Head of caudate nucleus (tissue), 42 donors: ENCODE data around the gene ANKRD2.
"Not testable (repeated sequence)": the region's sequence is repeated elsewhere in the genome, so short reads cannot be mapped to it uniquely, and the experiment has no call there.

Experiments
- DNase-seq, 42 donors: peaks; one replicate each; pipeline versions ENCODE4 v3.0.0 to v3.0.0-alpha.2; 2020 to 2021; ENCODE audit warnings: mixed read lengths in 7 of 42
- intact Hi-C: fragments of 100-400 bp; cut with DNase I; formaldehyde crosslinking; loops from one replicate; pipeline ENCODE4 v1.15.0; 2022

Gene ANKRD2

DNA sequence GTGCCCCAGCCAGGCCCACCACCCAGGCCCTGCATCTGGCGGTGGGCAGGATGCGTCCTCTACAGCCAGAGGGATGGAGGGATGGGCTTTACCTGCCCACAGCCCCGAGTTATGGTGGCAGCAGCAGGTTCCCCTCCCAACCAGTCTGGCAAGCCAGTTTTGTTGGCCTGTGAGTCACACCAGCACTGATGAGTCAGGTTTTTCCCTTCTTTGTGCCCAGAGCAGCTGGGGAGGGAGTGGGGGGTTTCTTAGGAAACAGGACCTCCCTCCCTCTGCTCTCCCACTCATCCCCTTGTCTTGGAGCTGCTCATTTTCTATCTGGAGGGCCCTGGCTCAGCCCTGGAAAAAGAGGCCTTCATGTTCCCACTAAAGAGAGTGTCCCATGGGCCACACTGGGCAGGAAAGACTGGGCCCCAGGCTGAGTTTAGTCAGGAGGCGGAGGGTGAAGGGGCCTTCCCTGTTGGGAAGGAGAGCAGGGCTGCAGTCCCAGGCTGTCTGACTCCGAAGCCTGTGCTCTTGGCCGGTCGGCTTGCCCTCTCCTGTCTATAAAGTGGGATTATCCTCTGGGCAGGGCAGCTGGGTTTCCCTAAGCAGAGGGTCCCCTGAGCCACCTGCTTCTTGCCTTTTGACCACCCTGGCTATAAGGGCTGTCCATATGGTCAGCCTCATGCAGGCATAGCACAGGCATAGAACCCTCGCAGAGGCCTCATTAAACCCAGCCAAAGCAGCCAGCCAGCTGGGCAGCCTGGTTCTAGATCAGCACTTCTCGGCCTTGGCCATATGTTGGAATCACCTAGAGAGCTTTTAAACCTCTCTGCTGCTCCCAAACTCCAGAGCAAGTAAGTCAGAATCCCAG is 30.2 kb upstream of the ANKRD2 start:
- peak in 41 of 42 donors; percentile 32 to 94 (median 70) for DNase-seq

DNA sequence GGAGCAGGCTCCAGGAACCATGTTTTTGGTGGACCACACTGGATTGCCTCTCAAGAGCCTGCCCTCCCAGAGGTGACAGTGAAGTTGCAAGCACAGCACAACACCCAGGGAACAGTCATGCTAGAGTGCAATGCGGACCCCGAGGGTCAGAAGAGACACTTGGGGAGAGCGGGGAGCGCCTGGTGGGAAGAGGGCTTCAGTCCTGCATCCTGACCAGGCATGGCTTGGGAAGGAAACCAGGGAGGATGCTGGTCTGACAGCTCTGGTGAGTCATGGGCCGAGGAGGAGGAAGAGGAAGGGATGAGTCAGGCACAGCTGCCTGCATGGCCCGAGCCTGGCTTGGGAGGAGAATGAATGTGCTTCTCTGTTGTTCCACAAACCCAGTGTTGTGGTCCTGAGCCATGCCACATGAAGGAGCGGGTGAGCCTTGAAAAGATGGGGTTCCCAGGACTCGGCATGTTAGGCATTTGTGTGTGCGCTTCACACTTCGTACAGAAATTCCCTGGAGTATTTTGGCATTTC is 29.5 kb upstream of the ANKRD2 start:
- DNase-seq, result peak; percentile 73 to 98 (median 89)
- intact Hi-C loops, result no loop called here

More for the DNA sequence above, 30.2 kb upstream of the ANKRD2 start:
- intact Hi-C loops, result no loop called here

DNA sequence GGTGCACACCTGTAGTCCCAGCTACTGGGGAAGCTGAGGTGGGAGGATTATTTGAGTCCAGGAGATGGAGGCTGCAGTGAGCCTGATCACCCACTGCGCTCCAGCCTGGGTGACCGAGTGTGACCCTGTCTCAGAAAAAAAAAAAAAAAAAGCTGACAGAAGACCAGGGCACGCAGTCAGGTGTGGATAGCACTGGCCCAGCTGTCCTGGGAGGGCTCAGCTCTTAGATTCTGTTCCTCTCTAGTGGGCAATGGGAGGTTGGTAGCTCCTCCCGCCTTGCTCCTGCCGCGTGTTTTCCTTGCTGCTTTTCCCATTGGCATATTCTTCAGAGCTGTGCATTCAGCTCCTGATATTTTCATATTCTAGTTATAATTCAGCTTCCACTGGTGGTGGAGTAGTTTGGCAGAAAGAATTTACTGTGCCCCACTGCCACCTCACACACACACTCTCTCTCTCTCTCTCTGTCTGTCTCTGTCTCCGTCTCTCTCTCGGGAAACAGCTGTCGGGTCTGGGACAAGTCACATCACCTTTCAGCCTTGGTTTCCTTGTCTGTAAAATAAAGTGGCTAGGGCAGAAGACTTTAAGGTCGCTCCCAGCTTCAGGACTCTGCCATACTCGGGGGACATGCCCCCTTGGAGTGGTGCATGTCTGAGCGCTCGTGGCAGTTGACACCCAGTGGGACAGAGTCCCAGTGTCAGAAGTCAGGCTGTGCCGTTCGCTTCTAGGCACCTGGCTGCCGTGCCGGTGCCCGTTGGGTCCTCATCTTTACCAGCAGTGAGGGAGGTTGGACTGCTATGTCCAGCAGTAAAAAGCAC is 25.9 kb upstream of the ANKRD2 start:
- intact Hi-C loops, result no loop called here
- DNase-seq, result peak in 1 of 42 donors; percentile 25

DNA sequence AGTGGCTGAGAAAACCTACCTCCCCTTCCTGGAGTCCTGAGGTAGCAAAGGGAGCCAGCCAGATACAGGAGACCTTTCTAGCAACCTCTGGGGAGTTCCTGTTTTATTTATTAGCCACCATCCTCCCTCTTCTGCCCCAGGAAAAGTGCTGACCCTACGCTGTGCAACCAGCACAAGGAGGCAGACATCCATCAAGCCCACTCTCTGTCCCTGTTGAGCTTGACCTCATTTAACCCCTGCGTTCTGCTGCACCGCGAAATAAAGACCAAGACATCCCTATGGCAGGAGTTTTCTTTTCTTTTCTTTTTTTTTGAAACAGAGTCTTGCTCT is 25.3 kb upstream of the ANKRD2 start:
- intact Hi-C loops, result no loop called here
- no peak for DNase-seq

DNA sequence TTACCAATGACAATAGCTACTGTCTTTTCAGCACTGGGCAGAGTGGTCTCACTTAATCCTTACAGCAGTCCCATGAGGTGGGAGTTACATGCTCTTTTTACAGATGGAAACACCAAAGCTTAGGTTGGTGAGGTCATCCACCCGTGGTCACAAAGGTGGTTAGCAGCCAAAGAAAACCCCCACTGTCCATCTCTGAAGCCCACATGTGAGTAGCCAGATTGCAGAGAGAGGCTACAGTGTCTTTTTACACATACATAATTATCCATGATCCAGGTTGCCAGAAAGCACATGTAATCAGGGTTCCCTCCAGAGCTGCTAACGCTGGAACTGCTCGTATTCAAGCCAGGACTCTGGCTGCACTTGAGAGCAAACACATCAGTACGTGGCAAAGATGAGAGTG is 24.6 kb upstream of the ANKRD2 start:
- no peak for DNase-seq
- intact Hi-C loops, result no loop called here

DNA sequence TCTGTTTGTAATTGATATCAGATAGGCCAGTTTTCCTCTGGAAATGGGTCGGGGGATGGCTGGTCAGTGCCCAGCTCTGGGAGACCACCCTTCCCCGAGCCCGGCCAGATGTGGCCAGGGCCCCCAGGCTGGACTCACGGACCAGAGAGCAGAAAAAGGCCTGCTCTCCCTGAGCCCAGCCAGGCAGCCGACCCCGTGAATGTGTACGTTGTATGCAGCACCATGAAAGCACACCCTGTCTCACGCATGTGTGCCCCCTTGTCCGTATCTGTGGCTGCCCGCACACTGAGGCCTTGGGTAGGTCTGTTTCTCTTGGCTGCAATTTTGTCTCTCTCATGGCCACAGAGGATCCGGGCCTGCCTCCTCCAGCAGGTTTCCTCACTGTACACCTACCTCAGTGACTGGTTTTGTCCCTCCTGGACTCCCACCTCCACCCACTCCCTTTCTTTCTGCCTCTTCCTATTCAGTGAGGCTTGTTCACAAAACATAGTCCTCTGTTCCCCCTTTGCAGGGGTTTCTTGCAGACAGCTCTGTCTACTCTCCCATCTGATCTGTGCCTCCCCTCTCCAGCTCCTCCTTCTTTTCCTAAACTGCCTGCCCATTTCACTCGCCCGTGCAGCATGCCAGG is 23.6 kb upstream of the ANKRD2 start:
- DNase-seq, result peak in 1 of 42 donors; percentile 22
- intact Hi-C loops, result no loop called here

DNA sequence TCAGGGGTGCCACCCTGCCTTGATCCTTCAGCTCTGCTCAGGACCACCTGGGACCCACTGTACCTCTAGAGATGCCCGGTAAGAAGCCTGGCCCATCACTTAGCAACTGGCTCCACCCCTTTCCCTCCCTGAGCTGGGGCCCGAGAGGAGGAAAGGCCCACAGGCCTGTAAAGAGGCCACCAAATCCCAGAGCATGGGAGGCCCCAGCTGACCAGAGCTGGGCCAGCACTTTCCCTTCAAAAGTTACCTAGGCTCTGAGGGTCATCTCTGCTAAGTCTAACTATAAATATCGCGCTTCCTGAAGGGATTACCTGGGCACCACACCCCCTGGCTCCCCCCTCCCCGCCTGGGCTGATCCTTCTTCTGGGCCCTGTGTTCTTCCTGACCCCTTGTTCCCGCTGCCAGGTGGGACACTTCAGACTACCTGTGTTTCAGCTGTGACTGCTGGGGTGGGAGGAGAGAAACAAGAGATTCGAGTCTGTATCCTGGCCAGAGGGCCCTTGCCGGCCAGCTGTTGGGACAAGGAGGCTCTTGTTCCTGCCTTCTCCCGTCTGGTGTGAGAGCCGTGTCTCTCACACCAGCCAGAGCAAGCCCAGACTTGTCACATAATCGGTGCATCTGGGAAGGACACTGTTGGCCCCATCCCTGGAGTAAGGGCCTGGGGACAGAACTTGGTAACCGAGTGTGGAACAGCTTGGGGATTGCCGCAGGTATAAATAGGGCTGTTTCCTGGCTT is 22.8 kb upstream of the ANKRD2 start:
- intact Hi-C loops, result loop anchor here (5.0 kb wide), 3 partner anchors 47 to 102 kb away; partner anchors contain the start of genes EXOSC1 and ZDHHC16
- DNase-seq, result peak; percentile 28 to 87 (median 70)

DNA sequence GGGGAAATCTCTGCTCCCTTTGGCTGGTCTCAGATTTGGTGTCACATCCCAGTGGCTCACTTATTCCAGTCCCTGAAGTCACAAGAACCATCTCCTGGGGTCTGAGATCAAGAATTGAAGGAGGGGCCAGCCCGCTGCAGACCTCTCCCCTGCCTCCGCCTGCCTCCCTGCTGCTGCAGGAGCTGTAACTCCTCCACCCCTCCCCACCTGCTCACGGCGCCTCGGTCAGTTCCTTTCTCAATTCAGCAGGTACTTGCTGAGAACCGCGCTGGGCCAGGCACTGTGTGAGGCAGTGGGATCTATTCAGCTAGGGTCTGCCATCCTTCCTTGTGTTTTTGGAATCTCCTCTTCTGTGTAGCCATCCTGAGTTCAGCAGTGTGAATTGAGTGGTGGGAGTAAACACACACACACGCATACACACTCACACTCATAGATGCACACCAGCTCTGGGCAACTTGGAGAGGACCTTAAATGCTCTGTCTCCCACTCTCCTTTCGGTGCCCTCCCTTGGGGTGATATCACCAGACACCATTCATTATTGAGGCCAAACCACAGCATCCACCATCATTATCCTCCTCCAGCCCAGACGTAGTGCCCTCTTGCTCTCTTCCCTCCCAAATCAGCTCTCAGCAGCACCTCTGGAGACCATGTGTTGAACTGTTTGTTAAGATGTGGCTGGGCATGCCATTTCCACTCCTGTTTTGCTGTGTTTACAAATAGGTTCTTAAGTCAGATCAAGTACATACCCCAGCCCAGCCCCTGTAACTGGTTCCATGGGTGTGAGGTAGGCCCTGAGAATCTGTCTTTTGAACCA is 22.0 kb upstream of the ANKRD2 start:
- intact Hi-C loops, result loop anchor here (5.0 kb wide), 3 partner anchors 48 to 103 kb away; partner anchors contain the start of genes EXOSC1 and ZDHHC16

DNA sequence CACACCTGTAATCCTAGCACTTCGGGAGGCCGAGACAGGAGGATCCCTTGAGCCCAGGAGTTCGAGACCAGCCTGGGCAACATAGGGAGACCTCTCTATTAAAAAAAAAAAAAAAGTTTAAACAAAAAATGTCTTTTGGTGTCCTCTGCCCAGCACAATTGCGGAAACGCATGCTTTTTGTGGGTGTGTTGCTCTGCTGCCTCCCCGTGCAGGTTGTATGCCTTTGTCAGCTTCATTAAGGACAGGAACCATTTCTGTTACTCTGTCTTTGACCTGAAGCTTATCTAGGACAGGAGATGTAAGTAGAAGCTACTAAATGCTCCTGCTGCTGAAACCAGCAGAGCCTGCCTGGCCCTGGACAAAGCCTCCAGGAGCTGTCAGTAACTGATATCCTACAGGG is 21.3 kb upstream of the ANKRD2 start:
- intact Hi-C loops, result loop anchor here (5.0 kb wide), 3 partner anchors 49 to 104 kb away; partner anchors contain the start of genes EXOSC1 and ZDHHC16
- DNase-seq, result no peak

More for the DNA sequence above, 22.0 kb upstream of the ANKRD2 start:
- peak in 1 of 42 donors; percentile 26 for DNase-seq

DNA sequence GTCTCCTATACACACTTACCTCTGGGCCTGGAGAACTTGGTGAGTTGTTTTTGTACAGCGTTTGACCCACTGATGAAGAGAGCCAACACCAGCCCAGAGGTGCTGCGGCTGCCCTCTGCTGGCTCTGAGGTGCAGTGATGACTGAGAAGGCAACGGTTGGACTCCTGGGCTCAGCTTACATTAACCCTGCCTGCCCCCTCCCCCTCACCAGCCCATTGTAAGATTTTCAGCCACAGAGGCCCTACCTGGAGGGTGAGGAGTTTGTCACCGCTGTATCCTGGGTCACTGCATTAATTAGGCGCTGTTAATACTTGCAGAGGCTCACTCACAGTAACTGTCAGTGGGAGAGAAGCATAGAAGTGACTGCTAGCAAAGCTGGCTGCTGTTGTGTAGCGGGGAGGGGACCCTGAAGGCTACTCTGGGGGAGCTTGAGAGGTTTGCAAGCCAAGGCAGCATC is 19.0 kb upstream of the ANKRD2 start:
- intact Hi-C loops, result loop anchor here (5.0 kb wide), 3 partner anchors 51 to 106 kb away; partner anchors contain the start of genes EXOSC1 and ZDHHC16
- DNase-seq, result peak; percentile 49 to 89 (median 78)

DNA sequence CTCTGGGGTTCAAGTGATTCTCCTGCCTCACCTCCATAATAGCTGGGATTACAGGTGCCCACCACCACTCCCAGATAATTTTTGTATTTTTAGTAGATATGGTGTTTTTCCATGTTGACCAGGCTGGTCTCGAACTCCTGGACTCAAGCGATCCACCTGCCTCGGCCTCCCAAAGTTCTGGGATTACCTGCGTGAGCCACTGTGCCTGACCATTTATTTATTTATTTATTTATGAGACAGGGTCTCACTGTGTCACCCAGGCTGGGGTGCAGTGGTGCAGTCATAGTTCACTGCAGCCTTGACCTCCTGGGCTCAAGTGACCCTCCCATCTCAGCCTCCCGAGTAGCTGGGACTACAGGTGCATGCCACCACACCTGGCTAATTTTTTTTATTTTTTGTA is 18.2 kb upstream of the ANKRD2 start:
- DNase-seq, result not testable (repeated sequence)
- intact Hi-C loops, result loop anchor here (5.0 kb wide), 3 partner anchors 52 to 107 kb away; partner anchors contain the start of genes EXOSC1 and ZDHHC16

DNA sequence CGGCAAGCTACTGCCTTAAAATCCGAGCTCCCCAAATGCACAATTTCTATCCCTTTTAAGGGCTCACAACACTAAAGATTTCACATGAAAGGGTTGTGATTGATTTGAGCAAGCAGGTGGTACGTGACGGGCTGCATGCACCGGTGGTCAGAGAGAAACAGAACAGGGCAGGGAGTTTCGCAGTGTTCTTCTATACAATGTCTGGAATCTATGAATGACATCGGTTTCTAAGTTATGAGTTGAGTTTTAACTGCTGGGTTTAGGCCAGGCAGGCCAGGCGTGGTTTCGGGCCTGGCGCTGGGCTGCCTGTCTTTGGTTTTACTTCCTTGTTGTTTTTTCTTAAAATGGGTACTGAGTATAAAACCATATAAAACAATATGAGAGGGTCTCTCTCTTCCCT is 17.0 kb upstream of the ANKRD2 start:
- intact Hi-C loops, DNase-seq: not testable (repeated sequence)

DNA sequence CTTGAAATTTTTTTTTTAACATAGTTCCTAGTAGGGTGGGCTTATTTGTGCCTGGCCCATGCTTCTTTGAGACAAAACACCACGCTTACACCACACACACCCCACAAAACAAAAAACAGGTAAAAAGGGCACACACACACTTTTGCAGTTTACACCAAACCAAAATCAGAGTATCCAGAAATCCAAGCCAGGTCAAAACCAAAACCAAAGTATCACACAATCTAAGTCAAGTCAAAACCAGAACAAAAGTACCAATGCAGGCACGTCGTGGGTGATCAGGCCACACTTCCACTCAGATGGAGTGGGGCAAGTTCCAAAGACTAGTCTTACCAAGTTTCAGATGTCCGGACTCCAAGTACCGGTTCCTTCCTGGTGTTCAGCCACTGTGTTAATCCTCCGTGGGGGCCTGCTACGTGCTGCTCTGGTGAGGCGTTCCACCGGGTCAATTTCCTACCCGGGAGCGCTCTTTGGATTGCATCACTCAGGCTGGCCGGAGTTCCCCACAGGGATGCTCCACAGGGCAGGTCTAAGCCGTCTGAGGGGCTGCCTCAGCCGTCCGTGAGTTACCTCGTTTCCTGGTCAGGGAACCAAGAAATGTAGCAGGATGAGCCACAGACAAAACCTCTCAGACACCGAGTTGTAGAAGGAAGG is 11.7 kb upstream of the ANKRD2 start:
- DNase-seq, result not testable (repeated sequence)

DNA sequence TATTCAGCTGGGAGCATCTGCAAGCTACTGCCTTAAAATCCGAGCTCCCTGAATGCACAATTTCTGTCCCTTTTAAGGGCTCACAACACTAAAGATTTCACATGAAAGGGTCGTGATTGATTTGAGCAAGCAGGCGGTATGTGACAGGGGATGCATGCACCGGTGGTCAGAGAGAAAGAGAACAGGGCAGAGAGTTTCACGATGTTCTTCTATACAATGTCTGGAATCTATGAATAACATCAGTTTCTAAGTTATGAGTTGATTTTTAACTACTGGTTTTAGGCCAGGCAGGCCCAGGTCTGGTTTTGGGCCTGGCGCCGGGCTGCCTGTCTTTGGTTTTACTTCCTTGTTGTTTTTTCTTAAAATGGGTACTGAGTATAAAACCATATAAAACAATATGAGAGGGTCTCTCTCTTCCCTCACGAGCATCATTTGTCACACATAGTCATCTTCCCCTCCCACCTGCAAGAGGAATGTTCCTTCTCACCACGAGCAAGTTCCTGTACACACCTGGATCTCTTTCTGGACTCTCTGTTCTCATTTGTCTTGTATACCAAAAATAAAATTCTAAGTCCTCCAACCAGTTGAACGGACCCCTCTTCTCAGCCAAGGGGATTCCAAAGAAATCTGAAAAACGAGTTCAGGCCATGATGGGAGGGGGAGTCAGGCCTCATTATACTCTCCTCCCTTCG is 11.0 kb upstream of the ANKRD2 start:
- DNase-seq, intact Hi-C loops: not testable (repeated sequence)

More for the DNA sequence above, 11.7 kb upstream of the ANKRD2 start:
- intact Hi-C loops, result not testable (repeated sequence)

DNA sequence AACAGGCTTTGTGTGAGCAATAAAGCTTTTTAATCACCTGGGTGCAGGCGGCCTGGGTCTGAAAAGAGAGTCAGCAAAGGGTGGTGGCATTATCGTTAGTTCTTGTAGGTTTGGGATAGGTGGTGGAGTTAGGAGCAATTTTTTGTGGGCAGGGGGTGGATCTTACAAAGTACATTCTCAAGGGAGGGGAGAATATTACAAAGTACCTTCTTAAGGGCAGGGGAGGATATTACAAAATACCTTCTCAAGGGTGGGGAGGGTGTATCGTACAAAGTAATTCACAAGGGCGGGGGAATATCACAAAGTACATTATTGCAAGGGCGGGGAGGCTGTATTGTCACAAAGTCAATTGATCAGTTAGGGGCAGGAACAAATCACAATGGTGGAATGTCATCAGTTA is 10.2 kb upstream of the ANKRD2 start:
- intact Hi-C loops, DNase-seq: not testable (repeated sequence)

DNA sequence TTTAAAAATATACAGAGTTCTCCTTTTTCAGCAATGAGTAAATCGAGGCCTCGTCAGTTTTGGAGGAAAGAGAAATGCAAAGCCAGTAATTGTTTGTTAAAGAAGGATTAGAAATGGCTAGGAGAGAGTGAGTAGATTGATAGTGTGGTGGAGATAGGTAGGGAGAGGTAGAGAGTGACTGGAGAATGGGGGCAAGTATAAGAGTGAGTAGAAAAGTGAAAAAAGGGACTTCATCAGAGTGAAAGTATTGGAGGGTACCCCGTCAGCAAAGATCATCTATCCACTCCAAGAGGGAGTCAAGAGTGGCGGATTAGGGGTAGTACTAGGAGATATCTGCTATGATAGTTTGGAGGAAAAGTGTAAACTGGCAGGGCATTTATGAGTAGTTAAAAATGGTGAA is 9.2 kb upstream of the ANKRD2 start:
- DNase-seq, result no peak
- intact Hi-C loops, result no loop called here
